KOPT-K1 (cell line): ENCODE results near the gene GLIS1.

ENCODE experiments used
- H3K27ac ChIP-seq: fragments of 200-600 bp; sonication (generic); 2 replicates; pipeline ENCODE4 v1.5.1; 2016; ENCODE audit warnings: antibody characterized with exemption, mild to moderate bottlenecking, low read depth, low read length; ENCODE audit not compliant: poor library complexity, severe bottlenecking
- H3K36me3 ChIP-seq: fragments of 200-600 bp; sonication (generic); 2 replicates; pipeline ENCODE4 v1.5.1; 2017; ENCODE audit warnings: antibody characterized with exemption, mild to moderate bottlenecking, low read length, moderate library complexity; ENCODE audit not compliant: insufficient read depth
- H3K9me3 ChIP-seq: fragments of 200-600 bp; sonication (generic); 2 replicates; pipeline ENCODE4 v1.5.1; 2017; ENCODE audit warnings: antibody characterized with exemption, low read length, mild to moderate bottlenecking; ENCODE audit not compliant: insufficient read depth, poor library complexity, severe bottlenecking

GLIS1 gene

GRCh38 chr1:53577761-53578100, 161.2 kb downstream of the GLIS1 start:
- Histone ChIP-seq H3K9me3 (no peaks in the 10 kb centered on the region), H3K27ac (no peak overlapping the region)

DNA sequence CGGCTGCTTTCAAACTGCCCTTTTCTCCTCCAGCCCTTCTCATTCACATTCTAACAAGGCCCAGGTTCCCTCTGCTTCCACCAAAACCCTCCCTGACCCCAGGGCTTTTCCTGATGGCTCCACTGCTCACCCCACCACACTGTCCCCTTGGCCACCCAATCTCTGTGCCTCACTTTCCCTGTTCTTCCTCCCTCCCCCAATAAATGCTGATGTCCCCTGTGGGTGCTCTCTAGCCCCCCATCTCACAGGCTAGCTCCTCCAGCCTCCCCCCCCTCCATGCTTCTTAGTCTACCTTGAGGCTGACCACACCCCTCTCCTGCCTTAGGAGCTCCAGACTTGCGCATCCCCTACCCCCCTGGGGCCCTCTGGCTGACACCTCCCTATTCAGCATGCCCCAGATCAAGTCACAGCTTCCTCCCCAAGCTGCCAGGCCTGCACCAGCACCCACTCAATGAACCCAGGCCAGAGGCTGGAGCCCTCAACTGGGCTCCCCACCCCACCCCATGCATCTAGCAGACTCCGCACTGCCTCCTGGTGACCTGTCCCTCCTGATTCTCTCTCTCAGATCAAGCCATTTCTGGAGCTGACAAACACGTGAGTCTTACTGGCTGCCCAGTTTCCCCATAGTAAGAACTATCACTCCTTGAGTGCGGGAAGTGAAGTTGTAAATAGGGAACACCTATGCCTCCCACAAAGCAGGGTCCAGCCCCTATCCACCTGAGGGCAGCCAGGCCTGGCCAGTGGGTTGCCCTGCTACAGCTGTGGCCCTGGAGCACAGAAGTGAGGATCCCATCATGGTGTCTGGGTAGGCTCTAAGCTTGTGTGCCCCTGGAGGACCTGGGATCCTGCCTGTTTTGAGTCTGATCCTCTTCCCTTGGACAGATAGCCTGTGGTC, 161.9 kb downstream of the GLIS1 start:
- Histone ChIP-seq H3K36me3 (no peaks in the 10 kb centered on the region), H3K27ac (no peak overlapping the region), H3K9me3 (no peaks in the 10 kb centered on the region)

More at GRCh38 chr1:53577761-53578100, 161.2 kb downstream of the GLIS1 start:
- no peaks in the 10 kb centered on the region for H3K36me3 ChIP-seq

- H3K9me3 ChIP-seq, result no peaks in the 10 kb centered on the region
- H3K36me3 ChIP-seq, result no peaks in the 10 kb centered on the region
- no peak overlapping the region for H3K27ac ChIP-seq
These were observed 162.6 kb downstream of the GLIS1 start for GRCh38 chr1:53576381-53576801.

GRCh38 chr1:53575955-53576320, 163.0 kb downstream of the GLIS1 start:
- Histone ChIP-seq H3K36me3 (no peaks in the 10 kb centered on the region), H3K9me3 (no peaks in the 10 kb centered on the region), H3K27ac (no peak overlapping the region)

GRCh38 chr1:53575141-53575954, 163.6 kb downstream of the GLIS1 start:
- Histone ChIP-seq H3K9me3 (no peaks in the 10 kb centered on the region), H3K36me3 (no peaks in the 10 kb centered on the region), H3K27ac (peak overlapping the region; percentile 33)

- Histone ChIP-seq H3K27ac (peak overlapping the region; percentile 10), H3K9me3 (no peaks in the 10 kb centered on the region), H3K36me3 (no peaks in the 10 kb centered on the region)
These were observed 164.3 kb downstream of the GLIS1 start for GRCh38 chr1:53574621-53575020.

DNA sequence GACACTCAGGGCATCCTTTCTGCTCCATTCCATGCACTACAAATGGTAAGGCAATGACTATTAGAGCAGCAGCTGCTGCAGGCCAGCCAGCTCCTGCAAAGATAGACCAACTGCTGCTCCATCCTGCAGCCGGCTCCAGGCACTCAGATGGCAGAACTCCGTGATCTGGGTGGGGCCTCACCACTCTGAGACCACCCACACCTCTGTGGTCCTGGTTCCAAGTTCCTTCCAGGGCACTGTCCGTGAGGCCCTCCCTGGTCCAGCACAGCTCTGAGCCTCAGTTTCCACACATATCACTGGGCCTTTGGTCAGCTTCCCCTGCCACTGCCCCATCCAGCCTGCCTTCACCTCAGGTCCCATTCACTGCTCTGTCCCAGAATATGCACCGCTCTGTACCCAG, 165.0 kb downstream of the GLIS1 start:
- Histone ChIP-seq H3K9me3 (no peaks in the 10 kb centered on the region), H3K36me3 (no peaks in the 10 kb centered on the region), H3K27ac (no peak overlapping the region)

DNA sequence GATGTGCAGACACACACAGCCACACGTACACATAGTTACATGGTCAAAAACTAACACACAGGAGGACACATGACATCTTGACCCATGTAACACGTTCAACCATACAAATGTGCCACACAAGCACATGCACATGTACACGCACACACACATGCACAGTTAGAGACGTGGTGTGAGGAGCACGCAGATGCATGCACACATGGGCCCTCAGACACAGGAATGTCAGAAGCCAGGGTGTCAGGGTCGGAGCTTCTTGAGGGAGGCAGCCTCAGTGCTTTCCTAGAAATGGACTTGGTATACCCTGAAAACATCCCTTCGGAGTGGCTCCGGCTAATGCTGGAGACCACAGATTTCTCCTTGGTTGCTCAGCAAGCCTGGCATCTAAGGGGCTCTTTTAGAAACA, 165.4 kb downstream of the GLIS1 start:
- Histone ChIP-seq H3K27ac (no peak overlapping the region), H3K9me3 (no peaks in the 10 kb centered on the region), H3K36me3 (no peaks in the 10 kb centered on the region)

- Histone ChIP-seq H3K27ac (no peak overlapping the region), H3K36me3 (no peaks in the 10 kb centered on the region), H3K9me3 (no peaks in the 10 kb centered on the region)
These were observed 166.2 kb downstream of the GLIS1 start for GRCh38 chr1:53572815-53573173.

DNA sequence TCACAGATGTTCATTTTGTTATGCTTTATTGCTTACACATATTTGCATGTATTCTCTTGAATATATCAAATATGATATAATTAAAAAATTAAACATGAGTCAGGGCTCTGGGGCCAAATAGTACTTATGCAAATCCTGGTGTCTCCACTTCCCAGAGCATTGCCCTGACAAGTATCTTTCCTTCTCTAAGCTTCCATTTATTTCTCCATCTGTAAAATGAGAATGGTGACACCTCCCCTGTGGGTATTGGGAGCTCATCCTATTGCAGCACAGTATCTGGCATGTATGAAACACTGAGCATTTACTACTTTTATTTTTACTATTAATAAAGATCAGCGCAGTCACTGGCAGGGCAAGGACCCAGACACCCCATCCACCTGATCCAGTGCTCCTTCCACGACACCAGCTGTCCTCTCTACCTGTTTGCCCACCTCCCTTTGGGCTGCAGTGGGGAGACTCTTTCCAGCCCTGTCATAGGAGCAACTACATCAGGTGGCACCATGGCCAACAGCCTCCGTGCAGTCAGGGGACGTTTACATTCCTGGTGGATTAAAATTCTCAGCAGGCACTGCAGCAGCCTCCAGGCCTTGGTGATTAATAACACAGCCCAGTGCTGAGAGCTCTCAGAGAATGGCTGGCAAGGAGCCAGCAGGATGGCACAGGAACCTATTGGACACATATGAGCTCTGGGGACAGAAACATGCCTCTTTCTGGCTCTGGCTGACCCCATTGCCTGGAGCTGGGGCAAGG, 166.7 kb downstream of the GLIS1 start:
- no peak overlapping the region for H3K27ac ChIP-seq
- no peaks in the 10 kb centered on the region for H3K9me3 ChIP-seq
- no peaks in the 10 kb centered on the region for H3K36me3 ChIP-seq

DNA sequence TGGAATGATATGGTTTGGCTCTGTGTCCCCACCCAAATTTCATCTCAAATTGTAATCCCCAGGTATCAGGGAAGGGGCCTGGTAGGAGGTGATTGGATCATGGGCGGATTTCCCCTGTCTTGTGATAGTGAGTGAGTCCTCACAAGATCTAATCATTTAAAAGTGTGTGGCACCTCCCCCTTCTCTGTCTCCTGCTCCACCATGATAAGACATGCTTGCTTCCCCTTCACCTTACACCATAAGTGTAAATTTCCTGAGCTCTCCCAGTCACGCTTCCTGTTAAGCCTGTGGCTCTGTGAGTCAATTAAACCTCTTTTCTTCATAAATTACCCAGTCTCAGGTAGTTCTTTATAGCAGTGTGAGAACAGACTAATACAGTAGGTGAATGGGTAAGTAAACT, 170.4 kb downstream of the GLIS1 start:
- Histone ChIP-seq H3K9me3 (no peaks in the 10 kb centered on the region), H3K27ac (no peak overlapping the region), H3K36me3 (no peaks in the 10 kb centered on the region)

GRCh38 chr1:53567851-53568250, 171.1 kb downstream of the GLIS1 start:
- Histone ChIP-seq H3K36me3 (no peaks in the 10 kb centered on the region), H3K27ac (no peak overlapping the region), H3K9me3 (no peaks in the 10 kb centered on the region)

- Histone ChIP-seq H3K36me3 (no peaks in the 10 kb centered on the region), H3K27ac (no peak overlapping the region), H3K9me3 (no peaks in the 10 kb centered on the region)
These were observed 171.5 kb downstream of the GLIS1 start for GRCh38 chr1:53567450-53567849.

DNA sequence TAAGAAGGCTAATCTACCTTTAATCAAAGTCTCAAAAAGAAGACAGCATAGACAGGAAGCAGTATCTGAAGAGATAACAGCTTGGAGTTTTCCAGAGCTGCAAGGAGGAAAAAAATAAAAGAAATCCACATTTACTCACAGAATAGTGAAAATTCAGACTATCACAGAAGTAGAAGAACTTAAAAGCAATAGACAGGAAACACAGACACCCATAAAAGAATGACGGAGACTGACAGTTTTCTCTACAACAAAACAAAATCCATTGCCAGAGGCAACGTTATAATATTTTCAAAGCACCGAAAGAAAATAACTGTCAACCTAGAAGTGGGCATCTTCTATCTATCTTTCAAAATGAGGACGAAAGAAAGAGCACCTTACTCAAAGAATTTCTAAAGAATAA, 175.4 kb downstream of the GLIS1 start:
- no peaks in the 10 kb centered on the region for H3K9me3 ChIP-seq
- no peaks in the 10 kb centered on the region for H3K36me3 ChIP-seq
- peak overlapping the region; percentile 19 for H3K27ac ChIP-seq

DNA sequence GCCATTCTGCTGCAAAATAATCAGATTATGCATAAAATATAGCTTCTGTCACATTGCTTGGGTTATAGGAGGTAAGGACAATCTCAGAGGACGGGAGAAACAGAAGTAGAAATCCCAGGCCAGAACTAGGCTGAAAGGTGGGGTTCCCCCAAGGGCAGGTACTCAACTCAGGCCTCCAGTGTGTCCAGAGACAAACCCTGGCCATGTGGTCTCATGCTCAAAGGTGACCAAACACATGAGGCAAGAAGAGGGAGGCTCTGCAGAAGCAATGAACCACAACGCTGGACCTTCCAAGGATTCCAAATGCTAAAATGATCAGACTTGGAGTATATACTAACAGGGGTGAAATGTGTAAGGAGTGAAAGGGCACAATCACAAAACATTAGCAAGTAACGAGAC, 176.0 kb downstream of the GLIS1 start:
- H3K36me3 ChIP-seq, result no peaks in the 10 kb centered on the region
- no peaks in the 10 kb centered on the region for H3K9me3 ChIP-seq
- H3K27ac ChIP-seq, result peak overlapping the region; percentile 2
